ENCODE results near the gene ADAMTS12. TPM values are rescaled to one million over a fixed set of nuclear protein-coding genes. Genes with fewer than 3 reads are reported as not detected.

Gene ADAMTS12
- total RNA-seq, 1 experiment from 2014 or later, result 0.05 TPM

GRCh38 chr5:33788922-33789566, 102.7 kb downstream of the ADAMTS12 start:
- no peak overlapping the region for H3K27ac ChIP-seq (ENCODE audit: low read depth, low read length)
- ChIA-PET RAD21 (ENCODE audit: low non-redundant PET in 1 of 2, low total read pairs in 2 of 2, uncharacterized antibody in 2 of 2, unreplicated experiment in 2 of 2) (no interaction called here), CTCF (no interaction called here), POLR2A (no interaction called here)
- TF ChIP-seq FOSL1 (IDR thresholded peaks at IDR 0.05; ENCODE audit: low read depth), result no peak
- TF ChIP-seq TCF7L2 (IDR thresholded peaks at IDR 0.05; ENCODE audit: borderline replicate concordance, extremely low read depth, insufficient read depth, insufficient read length), result no peak
- TF ChIP-seq CTCF (IDR thresholded peaks at IDR 0.05 in 2 of 3, conservative IDR thresholded peaks at IDR 0.05 in 1 of 3; ENCODE audit: borderline replicate concordance in 1 of 3, insufficient read depth in 1 of 3, low read depth in 2 of 3, low read length in 2 of 3), result no peak
- TF ChIP-seq ATF3 (IDR thresholded peaks at IDR 0.05), result no peak
- TF ChIP-seq JUND (IDR thresholded peaks at IDR 0.05), result no peak
- intact Hi-C loops (cut with micrococcal nuclease), result no loop called here
- H4K20me1 ChIP-seq (ENCODE audit: insufficient read depth), result no peaks in the 10 kb centered on the region
- H3K4me2 ChIP-seq (ENCODE audit: low read length), result no peak overlapping the region
- H3K9me3 ChIP-seq (ENCODE audit: control insufficient read depth in 1 of 2, insufficient read depth in 1 of 2, low read depth in 1 of 2, low read length in 2 of 2), result no peaks in the 10 kb centered on the region
- DNase-seq (ENCODE audit: low read depth, low spot score), result no peak
- H3K9ac ChIP-seq (ENCODE audit: low read length), result no peak overlapping the region
- no TSS peak for BruUV-seq (replicated peaks)
- no peaks in the 10 kb centered on the region for H3K36me3 ChIP-seq (ENCODE audit: control insufficient read depth in 1 of 2, insufficient read depth in 2 of 2, low read length in 2 of 2)
- peaks cover 38% of the 10 kb centered on the region for H3K27me3 ChIP-seq (ENCODE audit: insufficient read depth, low read length)
- no peak for ATAC-seq
- no peak overlapping the region for H3K4me3 ChIP-seq (replicated peaks in 1 of 2; ENCODE audit: low read depth in 1 of 2, low read length in 2 of 2)
- H3K9me2 ChIP-seq (ENCODE audit: insufficient read depth), result no peaks in the 10 kb centered on the region
- H2AFZ ChIP-seq (ENCODE audit: low read depth, low read length, poor library complexity, severe bottlenecking), result no peak overlapping the region
- H3K4me1 ChIP-seq (ENCODE audit: control insufficient read depth in 1 of 2, insufficient read depth in 2 of 2, low read length in 2 of 2), result no peaks in the 10 kb centered on the region
- H3K79me2 ChIP-seq (ENCODE audit: insufficient read depth, low read length), result no peaks in the 10 kb centered on the region

GRCh38 chr5:33785571-33785970, 106.2 kb downstream of the ADAMTS12 start:
- no peak overlapping the region for H3K4me3 ChIP-seq (replicated peaks in 1 of 2; ENCODE audit: low read depth in 1 of 2, low read length in 2 of 2)
- ChIA-PET RAD21 (ENCODE audit: low non-redundant PET in 1 of 2, low total read pairs in 2 of 2, uncharacterized antibody in 2 of 2, unreplicated experiment in 2 of 2) (no interaction called here), POLR2A (no interaction called here), CTCF (no interaction called here)
- H3K27ac ChIP-seq (ENCODE audit: low read depth, low read length), result no peak overlapping the region
- H3K9me3 ChIP-seq (ENCODE audit: control insufficient read depth in 1 of 2, insufficient read depth in 1 of 2, low read depth in 1 of 2, low read length in 2 of 2), result no peaks in the 10 kb centered on the region
- no peak overlapping the region for H3K9ac ChIP-seq (ENCODE audit: low read length)
- no peaks in the 10 kb centered on the region for H3K36me3 ChIP-seq (ENCODE audit: control insufficient read depth in 1 of 2, insufficient read depth in 2 of 2, low read length in 2 of 2)
- H3K4me1 ChIP-seq (ENCODE audit: control insufficient read depth in 1 of 2, insufficient read depth in 2 of 2, low read length in 2 of 2), result no peaks in the 10 kb centered on the region
- H3K27me3 ChIP-seq (ENCODE audit: insufficient read depth, low read length), result peaks cover 24% of the 10 kb centered on the region
- H3K9me2 ChIP-seq (ENCODE audit: insufficient read depth), result no peaks in the 10 kb centered on the region
- no peaks in the 10 kb centered on the region for H3K79me2 ChIP-seq (ENCODE audit: insufficient read depth, low read length)
- ATAC-seq (no peak), DNase-seq (ENCODE audit: low read depth, low spot score) (no peak)
- TF ChIP-seq ATF3 (IDR thresholded peaks at IDR 0.05) (no peak), YY1 (IDR thresholded peaks at IDR 0.05; ENCODE audit: extremely low read depth, insufficient replicate concordance, low read depth, low read length) (no peak), JUND (IDR thresholded peaks at IDR 0.05) (no peak), POLR2AphosphoS5 (IDR thresholded peaks at IDR 0.05; ENCODE audit: low read depth, low read length) (no peak), EGR1 (IDR thresholded peaks at IDR 0.05; ENCODE audit: low read depth) (no peak), SRF (IDR thresholded peaks at IDR 0.05; ENCODE audit: low read depth) (no peak), SP1 (IDR thresholded peaks at IDR 0.05; ENCODE audit: low read depth) (no peak)
- H3K4me2 ChIP-seq (ENCODE audit: low read length), result no peak overlapping the region
- H2AFZ ChIP-seq (ENCODE audit: low read depth, low read length, poor library complexity, severe bottlenecking), result no peak overlapping the region
- intact Hi-C loops (cut with micrococcal nuclease), result no loop called here
- no peaks in the 10 kb centered on the region for H4K20me1 ChIP-seq (ENCODE audit: insufficient read depth)
- BruUV-seq (replicated peaks), result no TSS peak

All from HCT116 (cell line).